GM13976 (cell line): ENCODE results near the gene MVB12B.

Experiments
- DNase-seq: peaks from one replicate; pipeline ENCODE4 v3.0.0; 2012; ENCODE audit warnings: low spot score
- in situ Hi-C: fragments of 300-500 bp; cut with MboI; formaldehyde crosslinking; loops from one replicate; pipeline ENCODE4 v1.12.0; 2022; ENCODE audit warnings: low sequenced_read_pairs, mixed read lengths, inconsistent platforms; ENCODE audit not compliant: unreplicated experiment
- TF ChIP-seq, protein P1 (sequence below): IDR thresholded peaks from 2 replicates; pipeline ENCODE4 v1.5.1; 2012; ENCODE audit warnings: borderline replicate concordance, mild to moderate bottlenecking; ENCODE audit not compliant: insufficient read depth; ENCODE audit errors: extremely low read depth, missing control alignments, control extremely low read depth

Gene MVB12B

GRCh38 chr9:126451316-126451885 lies 124.8 kb downstream of the MVB12B start:
- in situ Hi-C loops: no loop called here
- no peak for DNase-seq

DNA sequence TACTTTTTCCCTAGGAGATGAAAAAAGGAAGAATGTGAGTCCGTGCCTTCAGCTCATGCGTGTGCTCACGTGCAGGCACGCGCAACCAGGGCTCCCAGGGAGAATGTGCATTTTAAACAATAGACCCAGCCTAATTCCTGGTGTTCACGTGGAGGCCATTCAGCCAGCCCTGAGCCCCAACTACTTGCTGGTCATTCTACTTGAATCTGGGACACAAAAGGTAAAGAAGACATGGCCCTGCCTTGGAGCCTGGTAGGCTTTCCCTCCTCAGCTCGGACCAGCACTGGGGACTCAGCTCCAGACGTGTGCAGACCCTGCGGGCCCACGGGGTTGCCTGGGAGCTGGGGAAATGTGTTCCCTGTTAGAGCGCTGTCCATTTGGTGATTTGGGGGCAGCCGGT lies 125.5 kb downstream of the MVB12B start:
- TF ChIP-seq, protein P1, sequence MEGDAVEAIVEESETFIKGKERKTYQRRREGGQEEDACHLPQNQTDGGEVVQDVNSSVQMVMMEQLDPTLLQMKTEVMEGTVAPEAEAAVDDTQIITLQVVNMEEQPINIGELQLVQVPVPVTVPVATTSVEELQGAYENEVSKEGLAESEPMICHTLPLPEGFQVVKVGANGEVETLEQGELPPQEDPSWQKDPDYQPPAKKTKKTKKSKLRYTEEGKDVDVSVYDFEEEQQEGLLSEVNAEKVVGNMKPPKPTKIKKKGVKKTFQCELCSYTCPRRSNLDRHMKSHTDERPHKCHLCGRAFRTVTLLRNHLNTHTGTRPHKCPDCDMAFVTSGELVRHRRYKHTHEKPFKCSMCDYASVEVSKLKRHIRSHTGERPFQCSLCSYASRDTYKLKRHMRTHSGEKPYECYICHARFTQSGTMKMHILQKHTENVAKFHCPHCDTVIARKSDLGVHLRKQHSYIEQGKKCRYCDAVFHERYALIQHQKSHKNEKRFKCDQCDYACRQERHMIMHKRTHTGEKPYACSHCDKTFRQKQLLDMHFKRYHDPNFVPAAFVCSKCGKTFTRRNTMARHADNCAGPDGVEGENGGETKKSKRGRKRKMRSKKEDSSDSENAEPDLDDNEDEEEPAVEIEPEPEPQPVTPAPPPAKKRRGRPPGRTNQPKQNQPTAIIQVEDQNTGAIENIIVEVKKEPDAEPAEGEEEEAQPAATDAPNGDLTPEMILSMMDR: no peak
- DNase-seq: no peak
- in situ Hi-C loops: no loop called here

More at GRCh38 chr9:126451316-126451885, 124.8 kb downstream of the MVB12B start:
- TF ChIP-seq, protein P1: no peak

GRCh38 chr9:126453156-126453963 lies 126.7 kb downstream of the MVB12B start:
- TF ChIP-seq, protein P1: no peak
- in situ Hi-C loops: no loop called here
- no peak for DNase-seq

- no peak for DNase-seq
- TF ChIP-seq, protein P1: no peak
- in situ Hi-C loops: no loop called here
Observed at GRCh38 chr9:126454215-126454614, 127.6 kb downstream of the MVB12B start.

DNA sequence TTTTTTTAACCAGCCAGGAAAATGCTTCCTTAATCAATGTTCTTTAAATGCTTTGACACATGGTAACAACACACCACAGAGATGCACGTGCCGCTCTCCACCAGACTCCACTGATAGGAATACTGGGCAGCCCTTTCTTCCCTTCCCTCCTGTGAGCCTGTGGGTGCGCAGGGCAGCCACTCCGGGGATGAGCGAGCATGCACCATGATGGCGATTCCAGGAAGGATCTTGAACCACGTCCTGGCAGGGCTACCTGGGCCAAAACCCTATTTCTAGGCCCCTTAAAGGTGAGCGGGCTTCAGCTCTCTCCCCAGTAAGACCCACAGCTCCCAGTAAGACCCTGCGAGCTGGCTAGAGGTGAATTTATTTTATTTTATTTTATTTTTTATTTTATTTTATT lies 128.2 kb downstream of the MVB12B start:
- TF ChIP-seq, protein P1: no peak
- no peak for DNase-seq
- in situ Hi-C loops: no loop called here

DNA sequence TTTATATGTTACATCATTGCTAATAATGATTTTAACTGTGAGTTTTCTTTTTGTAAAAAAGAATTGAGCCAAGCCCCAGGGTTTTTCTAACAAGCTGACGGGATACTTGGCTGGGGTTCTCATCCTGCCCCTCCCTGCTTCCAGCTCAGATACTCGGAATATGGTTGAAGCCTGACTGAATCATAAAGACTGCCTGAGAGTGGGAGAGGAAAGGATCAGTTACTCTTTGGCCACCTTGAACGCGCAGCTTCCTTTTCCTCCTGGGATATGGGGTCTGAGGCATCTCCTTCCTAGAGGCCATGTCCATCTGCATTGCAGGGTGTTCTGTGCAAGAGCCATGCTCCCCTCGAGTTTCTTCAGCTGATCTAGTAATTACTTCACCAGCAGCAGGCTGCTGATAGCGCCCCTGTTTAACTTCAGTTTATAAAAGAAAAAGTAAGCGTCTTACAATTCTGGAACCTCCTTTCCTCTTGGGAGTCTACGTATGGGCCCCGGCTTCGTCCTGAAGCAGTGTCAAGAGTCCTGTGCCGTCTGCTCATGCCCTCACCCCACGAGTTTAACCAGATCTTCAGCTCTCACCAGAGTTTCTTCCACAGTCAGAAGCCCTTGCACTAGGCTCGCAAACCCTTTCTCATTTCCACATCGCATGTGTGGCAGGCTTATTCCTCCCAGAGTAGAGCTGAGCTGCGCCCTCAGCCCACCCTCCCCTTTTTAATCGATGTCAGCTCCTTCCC lies 130.0 kb downstream of the MVB12B start:
- in situ Hi-C loops: no loop called here

More for the DNA sequence above, 130.0 kb downstream of the MVB12B start:
- DNase-seq: no peak
- TF ChIP-seq, protein P1: no peak
